HepG2 (cell line): ENCODE data around the gene FBP1.

Experiments used
- EP300 ChIP-seq, 3 experiments: sonication (generic) in 1 of 3; formaldehyde crosslinking in 1 of 3; IDR thresholded peaks; 2 replicates each; pipeline versions ENCODE4 v1.5.1 to v1.6.1; 2011 to 2020; ENCODE audit warnings: low read depth in 2 of 3, low read length in 2 of 3, borderline replicate concordance in 1 of 3, improper control_type of control experiment in 1 of 3, mild to moderate bottlenecking in 1 of 3, missing genetic modification reagents in 1 of 3, moderate library complexity in 1 of 3
- GATAD2A ChIP-seq: IDR thresholded peaks from 2 replicates; pipeline ENCODE4 v1.6.1; 2016
- HMGXB4 ChIP-seq, 2 experiments: sonication (generic) in 1 of 2; formaldehyde crosslinking in 1 of 2; IDR thresholded peaks; 2 replicates each; pipeline versions ENCODE4 v1.4.0 to v1.6.1; 2018 to 2020; ENCODE audit warnings: missing genetic modification reagents in 2 of 2, borderline replicate concordance in 1 of 2, low read depth in 1 of 2, mild to moderate bottlenecking in 1 of 2, missing biosample characterization in 1 of 2
- MTA3 ChIP-seq: sonication (generic); formaldehyde crosslinking; IDR thresholded peaks from 2 replicates; pipeline ENCODE4 v1.4.0; 2020; ENCODE audit warnings: missing genetic modification reagents
- PHF5A ChIP-seq: IDR thresholded peaks from one replicate; pipeline ENCODE4 v1.6.1; 2018; ENCODE audit warnings: low read depth, missing genetic modification reagents; ENCODE audit not compliant: unreplicated experiment
- POLR2AphosphoS5 ChIP-seq: IDR thresholded peaks from 2 replicates; pipeline ENCODE4 v1.6.1; 2012; ENCODE audit warnings: low read depth, low read length
- SAFB2 ChIP-seq: sonication (generic); formaldehyde crosslinking; IDR thresholded peaks from 2 replicates; pipeline ENCODE4 v1.5.1; 2020; ENCODE audit warnings: missing genetic modification reagents, low read depth, mild to moderate bottlenecking, borderline replicate concordance
- SMARCE1 ChIP-seq: fragments of 450-650 bp; IDR thresholded peaks from 2 replicates; pipeline ENCODE4 v1.6.1; 2017; ENCODE audit warnings: borderline replicate concordance
- SUZ12 ChIP-seq: fragments of 150-350 bp; IDR thresholded peaks from 2 replicates; pipeline ENCODE4 v1.6.1; 2014; ENCODE audit warnings: low read depth, low read length
- ZNF670 ChIP-seq: sonication (generic); formaldehyde crosslinking; IDR thresholded peaks from 2 replicates; pipeline ENCODE4 v1.8.0; 2022; ENCODE audit warnings: mild to moderate bottlenecking, missing genetic modification reagents, borderline replicate concordance
- ZNF674 ChIP-seq: sonication (generic); formaldehyde crosslinking; IDR thresholded peaks from 2 replicates; pipeline ENCODE4 v1.5.0; 2020; ENCODE audit warnings: low read depth, mild to moderate bottlenecking, missing genetic modification reagents

GRCh38 chr9:94591876-94592275 lies 47.4 kb downstream of the FBP1 start:
- no peak for TF ChIP-seq MTA3 (CRISPR knock-in tag)
- TF ChIP-seq ZNF670 (CRISPR knock-in tag) = no peak
- no peak for TF ChIP-seq SUZ12
- no peak for TF ChIP-seq SMARCE1
- TF ChIP-seq EP300 (IDR thresholded peaks at IDR 0.05; ENCODE audit: low read depth in 2 of 2, low read length in 2 of 2) = no peak
- no peak for TF ChIP-seq EP300 (CRISPR knock-in tag; IDR thresholded peaks at IDR 0.05; ENCODE audit: borderline replicate concordance)
- no peak for TF ChIP-seq SAFB2 (CRISPR knock-in tag)
- no peak for TF ChIP-seq POLR2AphosphoS5
- TF ChIP-seq HMGXB4 (CRISPR knock-in tag; IDR thresholded peaks at IDR 0.05; ENCODE audit: borderline replicate concordance in 1 of 2, low read depth in 1 of 2) = no peak
- TF ChIP-seq ZNF674 (CRISPR knock-in tag) = no peak
- TF ChIP-seq GATAD2A = no peak
- no peak for TF ChIP-seq PHF5A (CRISPR knock-in tag)
